ENCODE data around the gene WDFY2.

The WDFY2 gene

GRCh38 chr13:51707461-51707860, 123.2 kb downstream of the WDFY2 start:
- H3K4me1 ChIP-seq (ENCODE audit: control insufficient read depth in 1 of 2, insufficient read depth in 2 of 2, low read length in 2 of 2) = no peaks in the 10 kb centered on the region
- no peak overlapping the region for H4K12ac ChIP-seq (ENCODE audit: low read depth, low read length)
- no peak overlapping the region for H3K14ac ChIP-seq (ENCODE audit: low read length)
- no peak overlapping the region for H4K91ac ChIP-seq (ENCODE audit: low read depth, low read length)
- H3K79me1 ChIP-seq (ENCODE audit: low read length) = no peaks in the 10 kb centered on the region
- no peak overlapping the region for H2BK5ac ChIP-seq (ENCODE audit: low read depth, low read length, poor library complexity)
- H3K9me3 ChIP-seq (ENCODE audit: insufficient read depth, low read depth, low read length) = no peaks in the 10 kb centered on the region
- H3K4ac ChIP-seq (ENCODE audit: low read depth, low read length) = no peak overlapping the region
- H3K27ac ChIP-seq (ENCODE audit: low read depth, low read length) = no peak overlapping the region
- H3K23ac ChIP-seq (ENCODE audit: low read length) = no peak overlapping the region
- H2AFZ ChIP-seq (ENCODE audit: insufficient read depth, low read length, poor library complexity) = no peak overlapping the region
- peaks cover 0 to 4% of the 10 kb centered on the region in 2 experiments for H3K36me3 ChIP-seq (ENCODE audit: control insufficient read depth in 1 of 2, insufficient read depth in 2 of 2, low read length in 2 of 2)
- no peak overlapping the region for H4K8ac ChIP-seq (ENCODE audit: low read depth, low read length)
- no peak overlapping the region for H3K4me3 ChIP-seq (ENCODE audit: low read depth, low read length)
- no peaks in the 10 kb centered on the region for H3K27me3 ChIP-seq (ENCODE audit: insufficient read depth, low read length)
- no peak overlapping the region for H2BK12ac ChIP-seq (ENCODE audit: low read length)
- no peak overlapping the region for H2AK5ac ChIP-seq (ENCODE audit: low read length)
- no peak overlapping the region for H3K4me2 ChIP-seq (ENCODE audit: low read length)
- no peak overlapping the region for H2BK120ac ChIP-seq (ENCODE audit: insufficient read depth, low read length, poor library complexity)
- no peak for DNase-seq
- H3K18ac ChIP-seq (ENCODE audit: low read length) = no peak overlapping the region
- no peak overlapping the region for H3K9ac ChIP-seq (ENCODE audit: low read length)
- H3K79me2 ChIP-seq (ENCODE audit: control insufficient read depth, insufficient read depth, low read length, poor library complexity) = no peaks in the 10 kb centered on the region

GRCh38 chr13:51713807-51714206, 129.5 kb downstream of the WDFY2 start:
- H2AFZ ChIP-seq (ENCODE audit: insufficient read depth, low read length, poor library complexity) = no peak overlapping the region

GRCh38 chr13:51714663-51715168, 130.5 kb downstream of the WDFY2 start:
- H4K8ac ChIP-seq (ENCODE audit: low read depth, low read length) = no peak overlapping the region
- no peak overlapping the region for H2BK5ac ChIP-seq (ENCODE audit: low read depth, low read length, poor library complexity)
- H3K14ac ChIP-seq (ENCODE audit: low read length) = no peak overlapping the region
- H2AFZ ChIP-seq (ENCODE audit: insufficient read depth, low read length, poor library complexity) = no peak overlapping the region
- DNase-seq = peak; percentile 80 to 93
- H3K27ac ChIP-seq (ENCODE audit: low read depth, low read length) = peak overlapping the region; percentile 15
- peaks cover 0 to 3% of the 10 kb centered on the region in 2 experiments for H3K4me1 ChIP-seq (ENCODE audit: control insufficient read depth in 1 of 2, insufficient read depth in 2 of 2, low read length in 2 of 2)
- whole genome bisulfite sequencing (ENCODE audit: extremely low coverage, insufficient coverage, insufficient read length) = no CpG with 5 or more reads among the region's 2 CpGs
- no peak overlapping the region for H4K91ac ChIP-seq (ENCODE audit: low read depth, low read length)
- H3K4ac ChIP-seq (ENCODE audit: low read depth, low read length) = no peak overlapping the region
- no peak overlapping the region for H2BK12ac ChIP-seq (ENCODE audit: low read length)
- H3K79me2 ChIP-seq (ENCODE audit: control insufficient read depth, insufficient read depth, low read length, poor library complexity) = no peaks in the 10 kb centered on the region
- no peak overlapping the region for H3K18ac ChIP-seq (ENCODE audit: low read length)
- H3K4me3 ChIP-seq (ENCODE audit: low read depth, low read length) = no peak overlapping the region
- H2AK5ac ChIP-seq (ENCODE audit: low read length) = no peak overlapping the region
- no peaks in the 10 kb centered on the region for H3K9me3 ChIP-seq (ENCODE audit: insufficient read depth, low read depth, low read length)
- H3K23ac ChIP-seq (ENCODE audit: low read length) = no peak overlapping the region
- H3K79me1 ChIP-seq (ENCODE audit: low read length) = peaks cover 1% of the 10 kb centered on the region
- no peaks in the 10 kb centered on the region for H3K27me3 ChIP-seq (ENCODE audit: insufficient read depth, low read length)
- H3K9ac ChIP-seq (ENCODE audit: low read length) = no peak overlapping the region
- no peak overlapping the region for H2BK120ac ChIP-seq (ENCODE audit: insufficient read depth, low read length, poor library complexity)
- no peaks in the 10 kb centered on the region for H3K36me3 ChIP-seq (ENCODE audit: control insufficient read depth in 1 of 2, insufficient read depth in 2 of 2, low read length in 2 of 2)
- H4K12ac ChIP-seq (ENCODE audit: low read depth, low read length) = no peak overlapping the region
- no peak overlapping the region for H3K4me2 ChIP-seq (ENCODE audit: low read length)

More at GRCh38 chr13:51713807-51714206, 129.5 kb downstream of the WDFY2 start:
- no peak overlapping the region for H2BK5ac ChIP-seq (ENCODE audit: low read depth, low read length, poor library complexity)
- no CpG with 5 or more reads among the region's 1 CpG for WGBS (ENCODE audit: extremely low coverage, insufficient coverage, insufficient read length)
- no peak overlapping the region for H4K8ac ChIP-seq (ENCODE audit: low read depth, low read length)
- H3K4ac ChIP-seq (ENCODE audit: low read depth, low read length) = no peak overlapping the region
- H4K91ac ChIP-seq (ENCODE audit: low read depth, low read length) = no peak overlapping the region
- H3K18ac ChIP-seq (ENCODE audit: low read length) = no peak overlapping the region
- no peak overlapping the region for H3K27ac ChIP-seq (ENCODE audit: low read depth, low read length)
- H2BK120ac ChIP-seq (ENCODE audit: insufficient read depth, low read length, poor library complexity) = no peak overlapping the region
- no peak overlapping the region for H3K23ac ChIP-seq (ENCODE audit: low read length)
- H3K27me3 ChIP-seq (ENCODE audit: insufficient read depth, low read length) = no peaks in the 10 kb centered on the region
- peak in 1 of 2 donors; percentile 42 for DNase-seq
- H3K36me3 ChIP-seq (ENCODE audit: control insufficient read depth in 1 of 2, insufficient read depth in 2 of 2, low read length in 2 of 2) = no peaks in the 10 kb centered on the region
- peaks cover 0 to 3% of the 10 kb centered on the region in 2 experiments for H3K4me1 ChIP-seq (ENCODE audit: control insufficient read depth in 1 of 2, insufficient read depth in 2 of 2, low read length in 2 of 2)
- H3K79me2 ChIP-seq (ENCODE audit: control insufficient read depth, insufficient read depth, low read length, poor library complexity) = no peaks in the 10 kb centered on the region
- no peaks in the 10 kb centered on the region for H3K9me3 ChIP-seq (ENCODE audit: insufficient read depth, low read depth, low read length)
- H3K4me2 ChIP-seq (ENCODE audit: low read length) = no peak overlapping the region
- H4K12ac ChIP-seq (ENCODE audit: low read depth, low read length) = no peak overlapping the region
- H3K14ac ChIP-seq (ENCODE audit: low read length) = no peak overlapping the region
- peaks cover 1% of the 10 kb centered on the region for H3K79me1 ChIP-seq (ENCODE audit: low read length)
- H3K4me3 ChIP-seq (ENCODE audit: low read depth, low read length) = no peak overlapping the region
- H3K9ac ChIP-seq (ENCODE audit: low read length) = no peak overlapping the region
- H2AK5ac ChIP-seq (ENCODE audit: low read length) = no peak overlapping the region
- no peak overlapping the region for H2BK12ac ChIP-seq (ENCODE audit: low read length)

GRCh38 chr13:51715613-51716012, 131.4 kb downstream of the WDFY2 start:
- no CpG with 5 or more reads among the region's 3 CpGs for WGBS (ENCODE audit: extremely low coverage, insufficient coverage, insufficient read length)
- Histone ChIP-seq H3K4ac (ENCODE audit: low read depth, low read length) (no peak overlapping the region), H4K12ac (ENCODE audit: low read depth, low read length) (no peak overlapping the region), H3K14ac (ENCODE audit: low read length) (no peak overlapping the region), H3K4me1 (ENCODE audit: control insufficient read depth in 1 of 2, insufficient read depth in 2 of 2, low read length in 2 of 2) (peaks cover 0 to 3% of the 10 kb centered on the region in 2 experiments), H3K9me3 (ENCODE audit: insufficient read depth, low read depth, low read length) (no peaks in the 10 kb centered on the region), H3K79me2 (ENCODE audit: control insufficient read depth, insufficient read depth, low read length, poor library complexity) (no peaks in the 10 kb centered on the region), H2BK120ac (ENCODE audit: insufficient read depth, low read length, poor library complexity) (no peak overlapping the region), H3K4me2 (ENCODE audit: low read length) (no peak overlapping the region), H3K79me1 (ENCODE audit: low read length) (peaks cover 1% of the 10 kb centered on the region), H4K91ac (ENCODE audit: low read depth, low read length) (no peak overlapping the region), H2AFZ (ENCODE audit: insufficient read depth, low read length, poor library complexity) (no peak overlapping the region), H2BK5ac (ENCODE audit: low read depth, low read length, poor library complexity) (no peak overlapping the region), H2BK12ac (ENCODE audit: low read length) (no peak overlapping the region), H3K27ac (ENCODE audit: low read depth, low read length) (no peak overlapping the region), H3K18ac (ENCODE audit: low read length) (no peak overlapping the region), H3K9ac (ENCODE audit: low read length) (no peak overlapping the region), H3K36me3 (ENCODE audit: control insufficient read depth in 1 of 2, insufficient read depth in 2 of 2, low read length in 2 of 2) (no peaks in the 10 kb centered on the region), H3K27me3 (ENCODE audit: insufficient read depth, low read length) (no peaks in the 10 kb centered on the region), H3K4me3 (ENCODE audit: low read depth, low read length) (no peak overlapping the region), H3K23ac (ENCODE audit: low read length) (no peak overlapping the region), H4K8ac (ENCODE audit: low read depth, low read length) (no peak overlapping the region), H2AK5ac (ENCODE audit: low read length) (no peak overlapping the region)
- DNase-seq = no peak

Data from trophoblast cell (in vitro differentiated cells and primary cell).